Mucosa of descending colon (tissue), 3 donors: ENCODE measurements around the gene PRXL2B. TPM values are rescaled to one million over a fixed set of nuclear protein-coding genes. Genes with fewer than 3 reads are reported as not detected.
A peak's percentile ranks its signal among the peaks of the same experiment; 100 is the strongest.

Source experiments
- ATAC-seq: fragments of 200-7000 bp; cut with Tn5 transposase; one replicate; pipeline ENCODE4 v1.9.1; 2020; ENCODE audit warnings: mild to moderate bottlenecking, moderate library complexity
- DNase-seq, 3 donors: peaks; one replicate each; pipeline ENCODE4 v3.0.0-alpha.2; 2020
- H3K36me3 ChIP-seq: fragments of 200-600 bp; one replicate; pipeline ENCODE4 v1.8.0; 2021; ENCODE audit warnings: low read depth, mild to moderate bottlenecking
- H3K4me1 ChIP-seq: fragments of 200-600 bp; one replicate; pipeline ENCODE4 v1.8.0; 2021; ENCODE audit warnings: low read depth, mild to moderate bottlenecking
- H3K4me3 ChIP-seq: fragments of 200-600 bp; one replicate; pipeline ENCODE4 v1.8.0; 2021; ENCODE audit warnings: mild to moderate bottlenecking
- H3K9me3 ChIP-seq: fragments of 200-600 bp; one replicate; pipeline ENCODE4 v1.8.0; 2021; ENCODE audit warnings: mild to moderate bottlenecking
- intact Hi-C, 2 donors: fragments of 100-400 bp; cut with DNase I in 1 of 2; cut with micrococcal nuclease in 1 of 2; formaldehyde crosslinking; loops; one replicate each; pipeline versions ENCODE4 v1.11.0 to v1.11.1; 2022; cut with DNase I, micrococcal nuclease
- total RNA-seq, 3 donors: library from RNA; stranded (reverse); fragmentation: NEBNext Ultra II Directional in 2 of 3; extraction: Animal tissue kit (Norgen Biotek cat#: 25700) in 2 of 3; gene quantifications; one replicate each; pipeline versions ENCODE4 v1.2.1 to v1.2.4, GENCODE V29; 2021 to 2023
- TF ChIP-seq, protein P1 (sequence below): fragments of 200-600 bp; IDR thresholded peaks from one replicate; pipeline ENCODE4 v1.8.0; 2022; ENCODE audit warnings: antibody characterized with exemption, mild to moderate bottlenecking
- donor health status: DM: no; HTN: no; CAD: no; lungs with moderate emphysema.
- donor health status: DM: no; HTN: no; CAD: no.
- donor health status: DM: no; HTN: yes; CAD: no.

The PRXL2B gene
- total RNA-seq, 3 donors from 2014 or later: 45.2 to 65.5 (median 48.3) TPM

DNA sequence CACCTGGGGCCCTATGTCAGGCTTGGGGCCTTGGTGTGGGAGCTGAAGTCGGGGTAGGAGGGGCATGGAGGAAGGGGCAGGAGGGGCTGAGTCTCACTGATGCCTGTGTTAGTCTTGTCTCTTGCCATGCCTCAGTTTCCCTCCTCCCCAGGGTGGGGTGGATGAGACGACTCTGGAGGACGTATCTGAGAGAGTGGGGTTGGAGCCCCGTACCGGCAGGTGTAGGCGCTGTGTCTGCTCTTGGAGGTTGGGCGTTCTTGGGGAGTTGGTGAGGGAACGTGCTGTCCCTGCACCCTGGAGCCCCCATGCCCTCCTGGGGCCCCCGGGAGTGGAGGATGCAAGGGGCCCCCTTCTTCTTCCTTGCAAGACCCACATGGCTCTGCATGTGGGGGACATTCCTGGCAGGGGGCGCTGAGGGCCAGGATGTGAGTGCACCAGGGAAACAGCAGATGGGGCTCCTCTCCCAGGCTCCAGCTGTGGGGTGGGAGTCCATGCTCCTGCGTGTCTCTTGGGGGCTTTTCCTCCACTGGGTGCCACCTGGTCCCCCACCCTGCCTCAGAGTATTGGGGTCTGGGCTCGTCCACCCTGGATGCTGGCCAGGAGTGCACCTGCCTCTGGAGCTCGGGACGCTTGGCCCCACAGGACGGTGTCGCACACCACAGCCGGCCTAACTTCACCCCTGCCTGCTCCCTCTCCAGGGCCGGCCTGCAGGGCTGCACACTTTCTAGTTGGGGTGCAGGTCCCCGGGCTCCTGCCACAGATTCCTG lies 31.8 kb upstream of the PRXL2B start:
- Histone ChIP-seq H3K4me3 (no peak overlapping the region), H3K36me3 (peaks cover 5% of the 10 kb centered on the region), H3K9me3 (no peaks in the 10 kb centered on the region), H3K4me1 (peaks cover 42% of the 10 kb centered on the region)
- intact Hi-C loops: no loop called here
- TF ChIP-seq, protein P1, sequence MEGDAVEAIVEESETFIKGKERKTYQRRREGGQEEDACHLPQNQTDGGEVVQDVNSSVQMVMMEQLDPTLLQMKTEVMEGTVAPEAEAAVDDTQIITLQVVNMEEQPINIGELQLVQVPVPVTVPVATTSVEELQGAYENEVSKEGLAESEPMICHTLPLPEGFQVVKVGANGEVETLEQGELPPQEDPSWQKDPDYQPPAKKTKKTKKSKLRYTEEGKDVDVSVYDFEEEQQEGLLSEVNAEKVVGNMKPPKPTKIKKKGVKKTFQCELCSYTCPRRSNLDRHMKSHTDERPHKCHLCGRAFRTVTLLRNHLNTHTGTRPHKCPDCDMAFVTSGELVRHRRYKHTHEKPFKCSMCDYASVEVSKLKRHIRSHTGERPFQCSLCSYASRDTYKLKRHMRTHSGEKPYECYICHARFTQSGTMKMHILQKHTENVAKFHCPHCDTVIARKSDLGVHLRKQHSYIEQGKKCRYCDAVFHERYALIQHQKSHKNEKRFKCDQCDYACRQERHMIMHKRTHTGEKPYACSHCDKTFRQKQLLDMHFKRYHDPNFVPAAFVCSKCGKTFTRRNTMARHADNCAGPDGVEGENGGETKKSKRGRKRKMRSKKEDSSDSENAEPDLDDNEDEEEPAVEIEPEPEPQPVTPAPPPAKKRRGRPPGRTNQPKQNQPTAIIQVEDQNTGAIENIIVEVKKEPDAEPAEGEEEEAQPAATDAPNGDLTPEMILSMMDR: peak; percentile 31
- peak; percentile 66 to 80 (median 74) for DNase-seq
- ATAC-seq: peak; percentile 5

DNA sequence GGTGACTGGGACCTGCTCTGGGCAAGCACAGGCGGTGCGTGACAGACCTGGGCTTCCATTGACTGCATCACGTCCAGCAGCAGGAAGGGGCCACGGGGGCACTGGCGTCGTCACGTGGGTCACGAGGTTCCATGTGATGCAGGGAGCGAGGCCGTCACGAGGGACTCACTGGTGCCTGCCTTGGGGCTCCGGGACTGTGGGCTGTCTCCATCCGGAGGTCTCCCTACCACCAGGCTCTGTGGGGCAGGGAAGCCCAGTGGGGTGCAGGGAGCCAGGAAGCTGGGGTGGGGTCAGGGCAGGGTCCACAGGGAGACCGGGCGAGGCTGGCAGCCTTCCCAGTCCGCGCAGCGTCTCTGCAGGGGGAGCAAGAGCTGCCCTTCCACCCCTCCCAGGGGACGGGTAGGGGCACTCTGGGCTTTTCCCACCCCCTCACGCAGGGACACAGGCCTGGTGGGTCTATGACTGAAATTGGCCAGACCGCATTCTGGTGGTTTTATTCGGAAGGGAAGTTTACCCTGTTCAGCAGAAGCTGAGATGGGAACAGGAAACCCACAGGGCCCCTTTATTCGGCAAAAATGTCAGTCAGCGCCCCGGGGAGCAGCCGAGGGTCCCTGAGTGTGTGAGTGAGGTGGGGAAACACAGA lies 30.8 kb upstream of the PRXL2B start:
- Histone ChIP-seq H3K4me1 (peaks cover 42% of the 10 kb centered on the region), H3K4me3 (peak overlapping the region; percentile 72), H3K36me3 (peaks cover 5% of the 10 kb centered on the region), H3K9me3 (no peaks in the 10 kb centered on the region)
- TF ChIP-seq, protein P1: no peak
- DNase-seq: peak; percentile 91 to 95 (median 92)
- intact Hi-C loops: no loop called here
- peak; percentile 59 for ATAC-seq

DNA sequence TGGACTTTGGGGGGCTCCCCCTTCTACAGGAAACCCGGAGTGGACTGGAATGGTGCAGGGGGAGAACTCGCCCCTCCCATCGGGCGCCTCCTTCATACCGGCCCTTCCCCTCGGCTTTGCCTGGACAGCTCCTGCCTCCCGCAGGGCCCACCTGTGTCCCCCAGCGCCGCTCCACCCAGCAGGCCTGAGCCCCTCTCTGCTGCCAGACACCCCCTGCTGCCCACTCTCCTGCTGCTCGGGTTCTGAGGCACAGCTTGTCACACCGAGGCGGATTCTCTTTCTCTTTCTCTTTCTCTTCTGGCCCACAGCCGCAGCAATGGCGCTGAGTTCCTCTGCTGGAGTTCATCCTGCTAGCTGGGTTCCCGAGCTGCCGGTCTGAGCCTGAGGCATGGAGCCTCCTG lies 30.3 kb upstream of the PRXL2B start, which contains the start of gene TNFRSF14:
Gene TNFRSF14, plus strand, starts transcription at position 95 of the 401 bp plus-strand sequence. Its CDS starts 294 bp downstream, at position 389.
- H3K9me3 ChIP-seq: no peaks in the 10 kb centered on the region
- intact Hi-C loops: no loop called here
- DNase-seq: peak; percentile 76 to 84 (median 80)
- peak within 1 kb of the TSS; percentile 72 for H3K4me3 ChIP-seq
- peak; percentile 60 for ATAC-seq
- peaks cover 42% of the 10 kb centered on the region for H3K4me1 ChIP-seq
- peaks cover 5% of the 10 kb centered on the region for H3K36me3 ChIP-seq
- TF ChIP-seq, protein P1: no peak

DNA sequence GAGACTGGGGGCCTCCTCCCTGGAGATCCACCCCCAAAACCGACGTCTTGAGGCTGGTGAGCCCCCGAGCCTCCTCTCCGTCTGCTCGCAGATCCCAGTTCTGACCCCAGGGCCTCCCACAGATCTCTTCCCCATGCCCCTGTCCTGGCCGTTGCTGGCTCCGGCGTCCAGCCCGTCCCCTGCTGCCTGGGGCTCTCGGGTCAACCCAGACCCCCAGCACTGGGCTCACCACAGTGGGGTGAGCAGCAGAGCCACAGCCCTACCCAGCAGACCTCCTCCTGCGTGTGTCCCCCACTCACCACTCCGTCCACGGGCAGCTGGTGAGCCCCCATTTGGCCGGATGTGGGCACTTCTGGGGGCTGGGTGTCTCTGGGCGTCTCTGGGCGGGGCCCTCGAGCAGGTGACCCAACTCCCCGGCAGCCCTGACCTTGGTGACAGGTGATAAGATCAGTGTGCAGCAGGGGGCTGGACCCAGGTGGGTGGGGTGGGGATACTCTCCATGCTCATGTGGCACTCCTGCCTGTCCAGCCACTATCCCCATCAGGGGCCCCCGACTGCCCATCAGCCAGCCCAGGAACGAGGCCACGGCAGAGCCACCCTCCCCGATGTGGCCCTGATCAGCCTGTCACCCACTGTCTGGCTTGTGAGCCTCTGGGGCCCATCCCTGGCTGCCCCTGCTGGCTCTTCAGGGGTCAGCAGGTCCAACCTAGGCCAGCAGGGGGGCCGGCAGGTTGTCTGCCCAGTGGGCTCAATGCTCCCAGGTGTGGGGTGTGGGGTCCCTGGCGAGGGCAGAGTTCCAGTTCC lies 29.7 kb upstream of the PRXL2B start:
- TF ChIP-seq, protein P1: no peak
- peak overlapping the region; percentile 72 for H3K4me3 ChIP-seq
- peaks cover 5% of the 10 kb centered on the region for H3K36me3 ChIP-seq
- DNase-seq (peak; percentile 85 to 92 (median 89)), ATAC-seq (peak; percentile 71)
- intact Hi-C loops: no loop called here
- H3K9me3 ChIP-seq: no peaks in the 10 kb centered on the region
- peaks cover 42% of the 10 kb centered on the region for H3K4me1 ChIP-seq
